GDM1 (cell line): ENCODE results near the gene AKR1C1.
"Not testable (repeated sequence)": the region's sequence is repeated elsewhere in the genome, so short reads cannot be mapped to it uniquely, and the experiment has no call there.

ENCODE experiments used
- DNase-seq: peaks from one replicate; lab custom pipeline; 2025; lab: John Stamatoyannopoulos, UW

AKR1C1 gene

GRCh38 chr10:4984223-4984622 is 21.0 kb downstream of the AKR1C1 start:
- DNase-seq: no peak

DNA sequence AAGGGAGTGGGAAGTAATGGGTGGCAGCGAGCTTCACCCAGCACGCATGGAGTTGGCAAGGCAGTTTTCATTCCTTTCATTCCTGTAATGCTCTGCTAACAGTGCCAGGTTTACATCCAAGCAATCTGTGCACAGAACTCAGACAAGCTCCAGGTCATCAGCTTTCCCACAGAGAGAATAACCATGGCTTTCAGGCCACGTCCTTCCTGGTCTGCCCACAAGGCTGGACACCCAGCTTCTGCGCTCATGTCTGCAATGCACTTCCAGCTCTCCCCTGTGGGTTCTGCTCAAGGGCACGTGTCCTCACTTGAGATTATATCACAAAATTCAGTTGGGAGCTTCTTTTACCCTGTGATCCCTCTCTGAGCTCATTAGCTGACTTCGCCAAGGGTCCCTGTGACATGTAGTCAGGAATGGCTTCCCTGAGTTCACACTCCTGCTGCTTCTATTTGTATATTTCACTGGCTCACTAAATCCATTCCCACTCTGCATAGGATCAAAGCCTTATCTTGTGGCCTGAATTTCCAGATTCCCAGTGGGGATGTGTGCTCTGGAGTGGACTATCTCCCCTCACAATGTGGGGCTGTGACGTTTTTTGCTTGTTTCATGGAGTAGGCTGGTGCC is 21.9 kb downstream of the AKR1C1 start:
- no peak for DNase-seq

GRCh38 chr10:4988000-4988641 is 24.9 kb downstream of the AKR1C1 start:
- not testable (repeated sequence) for DNase-seq

DNA sequence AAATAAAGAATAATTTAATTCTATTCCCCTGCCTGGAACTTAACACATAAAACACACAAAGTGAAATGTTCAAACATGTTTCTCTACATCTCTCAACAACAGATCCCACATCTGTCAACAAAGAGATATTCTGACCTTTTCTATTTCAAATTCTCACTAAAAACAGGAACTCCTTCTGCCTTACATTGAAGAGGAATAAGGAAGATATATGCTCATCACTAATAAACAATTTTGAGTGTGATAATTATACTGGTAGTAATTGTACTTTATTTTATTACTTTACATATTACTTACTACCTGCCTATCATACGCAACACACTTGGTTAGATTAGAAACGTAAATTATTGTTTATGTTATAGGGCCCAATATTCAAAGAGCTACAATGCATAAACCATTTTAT is 27.0 kb downstream of the AKR1C1 start:
- DNase-seq: no peak

DNA sequence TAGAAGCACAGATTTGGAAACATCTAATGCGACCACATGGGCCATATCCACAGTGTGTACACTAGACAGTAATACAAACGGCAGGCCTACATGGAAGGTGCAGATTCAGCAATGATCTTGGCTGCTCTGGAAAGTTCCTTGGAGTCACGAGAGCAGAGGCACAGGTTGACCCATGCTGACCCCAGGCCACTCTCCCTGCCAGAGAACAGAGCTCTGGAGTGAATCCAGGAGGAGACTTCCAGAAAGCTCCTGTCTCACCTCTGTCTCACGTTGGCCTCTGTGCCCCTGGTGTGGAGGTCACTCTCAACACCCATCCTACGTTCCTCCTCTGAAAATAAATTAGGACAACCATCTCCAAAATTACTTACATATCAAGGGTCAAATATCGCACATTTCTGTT is 28.2 kb downstream of the AKR1C1 start:
- DNase-seq: not testable (repeated sequence)

GRCh38 chr10:4992564-4992963 is 29.3 kb downstream of the AKR1C1 start:
- not testable (repeated sequence) for DNase-seq

DNA sequence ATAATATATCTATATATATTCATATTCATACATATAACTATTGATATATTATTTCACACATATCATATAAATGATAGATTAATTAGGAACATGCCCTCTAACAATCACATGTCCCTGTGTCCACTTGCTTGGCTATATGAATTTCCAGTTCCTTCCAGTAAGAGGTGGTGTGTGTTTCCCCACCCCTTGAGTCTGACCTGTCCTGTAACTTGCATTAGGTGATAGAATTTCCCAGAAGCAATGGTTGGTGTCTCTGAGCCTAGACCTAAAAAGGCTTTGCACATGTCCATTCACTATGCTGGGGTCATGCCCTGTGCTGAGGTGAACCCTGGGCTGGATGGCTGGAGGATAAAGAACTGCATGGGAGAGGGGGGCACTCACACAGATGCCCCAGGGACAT is 31.0 kb downstream of the AKR1C1 start:
- not testable (repeated sequence) for DNase-seq

GRCh38 chr10:4998671-4999070 is 35.5 kb downstream of the AKR1C1 start:
- DNase-seq: no peak

DNA sequence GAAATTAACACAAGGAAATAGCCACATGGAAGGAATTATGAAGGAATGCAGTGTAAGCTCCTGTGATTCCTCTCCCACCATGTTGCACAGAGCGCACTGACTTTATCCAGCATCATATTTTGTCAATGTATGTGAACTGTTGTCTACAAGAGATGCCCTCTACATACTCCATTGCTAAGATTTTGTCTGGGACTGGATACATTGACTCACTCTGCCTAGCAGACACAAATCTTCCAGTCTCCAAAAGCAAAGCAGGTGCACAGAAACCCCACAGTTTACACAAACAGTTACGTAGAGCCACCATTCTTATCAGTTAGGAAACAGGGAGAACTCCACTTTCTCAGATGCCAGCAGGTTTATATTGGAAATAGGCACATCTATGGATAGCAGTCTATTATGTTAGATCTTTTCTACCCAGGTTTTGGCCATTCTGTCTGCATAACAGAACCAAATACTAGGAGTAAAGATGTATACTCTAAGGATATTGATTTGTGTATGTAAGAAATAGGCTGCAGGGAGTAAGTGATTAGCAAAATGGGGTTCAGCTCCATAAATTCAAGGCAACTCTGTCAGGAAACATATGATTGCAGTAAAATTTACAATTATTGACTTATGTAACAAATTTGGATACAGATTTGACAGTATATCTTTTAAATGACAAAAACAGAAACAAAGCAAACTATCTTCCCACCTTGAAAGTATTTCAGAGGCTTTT is 39.0 kb downstream of the AKR1C1 start:
- DNase-seq: no peak

DNA sequence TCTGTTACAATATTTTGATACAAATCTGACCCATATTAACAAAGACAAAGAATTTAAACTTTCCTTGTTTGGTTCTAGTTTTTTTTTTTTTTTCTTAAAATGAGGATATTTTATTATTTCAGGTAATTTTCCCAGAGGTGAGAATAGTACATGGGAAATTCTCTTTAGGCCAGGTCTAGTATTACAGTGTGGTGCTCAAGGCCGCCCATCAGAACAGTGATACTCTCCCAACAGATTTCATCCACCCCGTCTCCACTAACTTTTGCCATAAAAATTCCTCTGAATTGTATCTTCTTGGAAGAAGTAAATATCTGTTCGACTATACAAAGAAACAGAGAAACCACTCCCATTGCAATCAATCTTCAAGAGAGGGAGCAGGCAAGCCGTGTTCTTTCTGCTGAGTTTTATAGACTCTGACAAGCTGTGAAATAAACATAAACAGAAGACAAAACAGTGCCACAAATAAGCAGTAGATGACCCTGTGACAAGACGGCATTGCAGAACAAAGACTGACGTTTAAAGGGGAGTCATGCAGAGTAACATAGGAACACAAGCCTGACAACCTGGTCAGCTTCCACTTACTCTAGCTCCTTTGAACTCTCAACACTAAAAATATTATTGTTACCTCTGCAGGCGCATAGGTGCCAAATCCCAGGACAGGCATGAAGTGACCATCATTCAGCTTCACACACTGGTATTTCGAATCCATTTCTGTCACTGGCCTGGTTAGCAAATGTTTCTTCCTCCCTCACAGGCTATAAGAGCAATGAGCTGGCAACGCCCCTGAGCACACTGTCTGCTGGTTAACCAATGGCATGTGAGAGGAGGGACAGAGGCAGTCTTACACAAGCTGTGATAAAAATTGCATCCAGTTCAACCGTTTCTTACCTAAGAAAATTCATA is 40.2 kb downstream of the AKR1C1 start, which contains the start of gene AKR1C2:
TSS of gene AKR1C2 (minus strand) at position 731 of the 903 bp plus-strand sequence. CDS start at position 709, 22 bp downstream.
- not testable (repeated sequence) for DNase-seq

GRCh38 chr10:5004030-5004385 is 40.8 kb downstream of the AKR1C1 start:
- not testable (repeated sequence) for DNase-seq

GRCh38 chr10:5004501-5004900 is 41.3 kb downstream of the AKR1C1 start:
- not testable (repeated sequence) for DNase-seq

DNA sequence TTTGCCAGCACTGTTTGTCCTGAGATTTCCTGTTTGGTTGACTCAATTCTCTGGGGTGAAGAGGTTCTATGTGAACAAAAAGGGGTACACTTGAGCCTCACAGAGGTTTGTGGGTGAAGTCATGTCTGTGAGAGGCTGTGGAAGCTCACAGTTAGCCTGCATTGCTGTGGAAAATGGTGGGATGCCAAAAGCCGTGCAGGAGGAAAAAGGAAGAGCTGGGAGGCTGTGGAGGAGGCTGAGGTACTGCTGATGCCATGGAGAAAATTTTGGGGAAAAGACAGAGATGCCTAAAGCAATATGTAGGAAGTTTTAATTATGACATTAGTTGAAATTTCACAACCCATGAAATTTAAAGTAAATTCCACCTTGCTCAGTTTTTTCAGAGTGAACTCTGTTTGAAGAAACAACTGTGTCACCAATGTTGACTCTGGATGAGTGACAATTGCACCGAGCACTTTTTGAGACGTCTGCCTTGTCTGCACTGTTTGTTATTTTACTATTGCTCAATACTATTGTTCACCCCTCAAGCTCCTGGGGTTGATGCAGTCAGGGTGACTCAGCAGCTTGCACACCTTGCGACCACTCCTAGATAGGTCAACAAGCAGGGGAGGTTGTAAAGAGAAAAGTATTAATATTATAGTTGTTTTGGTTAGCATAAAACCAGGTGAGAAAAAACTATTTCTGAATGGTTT is 45.8 kb downstream of the AKR1C1 start:
- DNase-seq: not testable (repeated sequence)

GRCh38 chr10:5010043-5010442 is 46.8 kb downstream of the AKR1C1 start:
- not testable (repeated sequence) for DNase-seq

- DNase-seq: not testable (repeated sequence)
These were observed 48.2 kb downstream of the AKR1C1 start for GRCh38 chr10:5011392-5011791.

DNA sequence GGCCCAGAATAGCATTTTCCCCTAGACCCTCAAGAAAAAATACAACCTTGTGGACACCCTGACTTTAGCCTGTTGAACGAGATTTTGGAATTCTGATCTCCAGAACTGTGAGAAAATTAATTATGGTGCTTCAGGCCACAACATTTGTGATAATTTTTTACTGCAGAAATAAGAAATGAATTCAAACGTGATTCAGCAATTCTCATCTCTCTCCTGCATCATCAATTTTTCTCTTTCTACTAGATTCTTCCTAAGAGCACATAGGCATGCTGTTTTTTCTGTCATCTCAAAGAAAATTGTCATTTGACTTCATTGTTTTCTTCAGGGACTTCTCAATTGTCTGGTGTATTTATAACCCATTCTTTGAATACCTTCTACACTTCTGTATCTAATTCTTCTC is 49.4 kb downstream of the AKR1C1 start:
- no peak for DNase-seq

GRCh38 chr10:5013385-5013784 is 50.2 kb downstream of the AKR1C1 start:
- DNase-seq: no peak

DNA sequence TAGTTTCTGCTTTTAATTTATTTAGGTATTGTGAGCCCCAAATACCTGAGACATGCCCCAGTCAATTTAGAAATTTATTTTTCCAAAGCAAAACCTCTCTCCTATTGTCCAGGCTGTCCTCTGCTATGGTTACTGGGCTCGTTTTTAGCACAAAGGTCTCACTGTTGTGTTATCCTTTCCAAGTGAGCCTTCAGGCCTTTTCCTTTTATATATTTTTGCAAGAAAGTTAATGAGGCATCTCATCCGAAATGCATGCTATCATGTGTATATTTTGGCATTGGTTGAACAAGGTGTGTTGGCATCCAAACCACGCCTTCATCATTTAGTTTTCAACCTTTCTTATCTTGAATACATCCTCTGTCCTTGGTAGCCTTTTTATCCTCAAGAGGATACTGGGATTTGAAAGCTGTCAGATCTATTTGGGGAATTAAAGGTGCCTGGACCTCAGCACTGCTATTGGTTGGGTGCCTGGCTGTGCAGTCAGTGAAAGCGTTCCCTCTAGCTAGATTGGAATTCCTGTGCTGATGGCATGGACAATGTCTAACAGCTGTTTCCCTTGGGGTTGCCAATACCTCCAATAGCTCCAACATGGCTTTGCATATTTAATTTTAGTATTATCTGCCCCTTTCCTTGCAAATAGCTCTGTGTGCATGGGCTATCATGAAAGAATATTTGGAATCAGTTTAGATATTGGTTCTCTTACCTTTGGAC is 51.1 kb downstream of the AKR1C1 start:
- DNase-seq: not testable (repeated sequence)

GRCh38 chr10:5014936-5015335 is 51.7 kb downstream of the AKR1C1 start:
- no peak for DNase-seq

DNA sequence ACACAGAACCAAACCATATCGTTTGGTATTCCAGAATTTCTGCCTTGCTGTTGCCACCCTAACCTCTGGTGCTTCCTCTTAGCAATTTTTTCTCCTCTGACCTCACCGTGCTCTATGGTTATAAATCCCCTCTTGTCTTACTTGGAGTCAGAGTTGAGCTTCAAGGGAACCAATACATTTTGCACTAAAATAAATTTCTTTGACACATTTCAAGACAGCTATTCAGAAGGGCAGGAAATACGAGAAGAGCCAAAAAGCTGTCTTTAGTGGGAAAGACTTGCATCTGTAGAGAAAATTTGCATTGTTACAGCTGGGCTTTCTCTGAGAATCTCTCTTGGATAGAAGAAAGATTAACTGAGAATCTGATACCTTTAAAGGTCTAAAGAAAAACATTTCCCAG is 54.9 kb downstream of the AKR1C1 start:
- DNase-seq: no peak
